H4 (cell line): ENCODE data around the gene PRKCZ. TPM values are rescaled to one million over a fixed set of nuclear protein-coding genes. Genes with fewer than 3 reads are reported as not detected.

Source experiments
- DNase-seq: peaks from one replicate; pipeline ENCODE4 v3.0.0-alpha.2; 2015; ENCODE audit warnings: low spot score
- total RNA-seq: library from RNA; depleted of rRNA; stranded (reverse); fragments of >200 nt; shearing (Covaris generic); gene quantifications from 2 replicates; pipeline ENCODE4 v1.2.3, GENCODE V29; 2014

PRKCZ gene
- total RNA-seq, 1 experiment from 2014 or later = 11.4 TPM

DNA sequence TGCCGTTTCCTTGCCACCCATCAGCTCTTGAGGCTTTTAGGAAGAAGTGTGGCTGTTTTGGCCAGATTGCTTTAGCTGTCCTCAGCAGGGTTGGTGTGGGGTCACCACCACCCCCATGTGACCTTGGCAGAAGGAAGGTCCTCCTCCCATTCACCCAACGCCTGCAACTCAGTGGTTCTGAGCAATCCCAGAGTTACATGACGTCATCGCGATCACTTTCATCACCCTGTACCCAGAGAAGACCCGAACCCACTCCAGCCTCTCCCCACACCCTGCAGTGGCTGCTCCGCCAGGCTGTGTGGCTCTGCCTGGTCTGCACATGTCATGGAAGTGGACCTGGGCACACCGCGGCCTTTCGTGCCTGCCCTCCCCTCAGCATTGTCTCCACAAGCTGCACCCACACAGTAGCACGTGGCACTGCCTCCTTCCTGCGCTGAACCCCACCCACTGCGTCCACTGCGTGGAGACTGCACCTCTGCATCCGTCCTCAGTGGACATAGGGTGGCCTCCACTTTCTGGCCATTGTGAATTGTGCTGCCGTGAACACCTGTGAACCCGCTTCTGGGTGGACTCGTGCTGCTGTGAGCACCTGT, 127.8 kb downstream of the PRKCZ start:
- DNase-seq = no peak

GRCh38 chr1:2178875-2179274, 128.7 kb downstream of the PRKCZ start:
- no peak for DNase-seq

DNA sequence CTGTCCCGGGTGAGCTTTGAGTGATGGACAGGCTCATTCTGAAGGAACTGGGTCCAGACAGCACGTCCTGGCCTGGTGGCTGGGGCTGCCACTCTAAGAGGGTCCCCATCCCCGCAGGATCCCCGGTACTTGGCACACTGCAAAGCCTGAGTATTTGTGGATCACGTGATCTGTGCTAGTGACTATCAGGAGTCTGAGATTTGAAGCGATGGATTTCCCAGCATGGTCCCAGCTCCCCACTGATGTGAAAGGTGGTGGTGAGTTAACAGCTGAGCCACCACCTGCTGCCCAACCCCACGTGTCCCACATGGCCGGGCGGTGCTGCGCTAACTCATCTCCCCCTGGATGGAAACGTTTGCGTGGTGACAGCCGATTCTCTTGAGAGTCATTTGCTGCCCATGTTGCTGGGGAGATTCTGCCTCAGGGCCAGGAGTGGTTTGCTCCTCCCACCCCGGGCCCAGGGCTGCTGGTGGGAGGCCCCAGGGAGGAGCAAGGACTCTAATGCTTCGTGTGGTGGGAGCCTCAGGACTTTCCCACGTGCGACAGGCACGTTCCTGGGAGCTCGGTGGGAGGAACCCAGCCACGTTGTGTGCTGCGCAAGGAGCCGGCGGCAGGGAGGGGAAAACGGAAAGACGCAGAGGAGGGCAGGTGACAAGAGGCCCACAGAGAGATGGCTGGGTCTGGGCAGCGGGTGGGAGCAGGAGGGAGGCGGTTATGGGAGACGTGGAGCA, 129.2 kb downstream of the PRKCZ start:
- no peak for DNase-seq

- DNase-seq = no peak
Measured at GRCh38 chr1:2180297-2181245, 130.4 kb downstream of the PRKCZ start.

- no peak for DNase-seq
Measured at GRCh38 chr1:2181271-2181670, 131.1 kb downstream of the PRKCZ start.

- no peak for DNase-seq
Measured at GRCh38 chr1:2181752-2182151, 131.5 kb downstream of the PRKCZ start.

DNA sequence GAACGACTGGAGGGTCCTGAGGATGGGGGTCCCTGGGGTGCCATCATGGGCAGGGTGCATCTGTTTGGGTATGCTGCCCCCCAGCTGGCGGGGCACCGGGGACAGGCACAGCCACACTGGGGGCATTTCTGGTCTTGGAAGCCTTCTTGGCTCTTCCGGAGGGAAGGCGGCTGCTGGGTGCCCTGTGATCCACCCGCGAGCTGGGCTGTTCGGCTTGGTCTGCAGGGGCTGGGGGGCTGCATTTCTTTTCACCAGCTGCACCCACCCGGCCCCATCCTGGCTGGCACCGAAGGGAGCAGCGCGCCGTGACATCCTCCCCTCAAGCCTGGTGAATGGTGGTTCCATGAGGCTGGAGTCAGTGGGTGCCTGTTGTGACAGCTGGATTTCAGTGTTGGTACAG, 132.2 kb downstream of the PRKCZ start:
- DNase-seq = no peak

DNA sequence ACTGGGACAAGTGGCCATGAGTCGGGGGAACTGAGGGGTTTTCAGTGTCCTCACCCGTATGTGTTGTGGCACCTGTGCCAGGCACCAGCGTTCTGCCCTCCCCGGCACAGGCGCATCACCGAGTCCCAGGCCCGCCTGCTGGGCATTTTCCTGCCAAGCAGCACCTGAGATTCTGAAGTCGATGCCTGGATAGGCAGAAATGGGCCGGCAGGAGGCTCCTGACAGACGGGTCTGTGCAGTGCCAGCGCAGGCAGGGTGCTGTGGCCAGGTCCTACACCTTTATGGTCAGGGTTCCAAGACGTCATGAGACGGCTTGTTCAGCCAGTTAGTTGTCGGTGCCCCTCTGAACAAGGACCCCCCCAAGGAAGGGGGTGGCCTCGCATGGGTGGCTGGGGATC, 133.7 kb downstream of the PRKCZ start:
- DNase-seq = no peak

- DNase-seq = no peak
Measured at GRCh38 chr1:2184531-2184930, 134.3 kb downstream of the PRKCZ start.

- no peak for DNase-seq
Measured at GRCh38 chr1:2184934-2185333, 134.7 kb downstream of the PRKCZ start.

- DNase-seq = no peak
Measured at GRCh38 chr1:2185880-2186855, 136.0 kb downstream of the PRKCZ start.

- no peak for DNase-seq
Measured at GRCh38 chr1:2186901-2187300, 136.7 kb downstream of the PRKCZ start.

DNA sequence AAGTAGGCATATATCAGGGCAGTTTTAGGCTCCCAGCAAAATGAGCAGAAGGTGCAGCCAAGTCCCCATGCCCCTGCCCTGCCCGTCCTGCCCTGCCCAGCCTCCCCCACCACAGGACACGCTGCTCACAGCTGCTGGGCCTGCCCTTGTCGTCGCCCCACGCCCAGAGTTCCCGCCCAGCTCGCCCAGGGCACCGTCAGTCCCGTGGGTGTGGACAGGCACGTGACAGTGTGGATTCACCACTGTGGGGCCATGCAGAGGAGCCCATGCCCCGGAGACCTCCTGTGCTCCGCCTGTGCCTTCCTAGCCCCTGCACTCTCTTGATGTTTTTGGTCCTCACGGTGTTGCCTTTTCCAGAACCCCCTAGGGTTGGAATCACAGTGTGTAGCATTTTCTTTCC, 137.4 kb downstream of the PRKCZ start:
- no peak for DNase-seq

GRCh38 chr1:2188336-2188735, 138.1 kb downstream of the PRKCZ start:
- no peak for DNase-seq

DNA sequence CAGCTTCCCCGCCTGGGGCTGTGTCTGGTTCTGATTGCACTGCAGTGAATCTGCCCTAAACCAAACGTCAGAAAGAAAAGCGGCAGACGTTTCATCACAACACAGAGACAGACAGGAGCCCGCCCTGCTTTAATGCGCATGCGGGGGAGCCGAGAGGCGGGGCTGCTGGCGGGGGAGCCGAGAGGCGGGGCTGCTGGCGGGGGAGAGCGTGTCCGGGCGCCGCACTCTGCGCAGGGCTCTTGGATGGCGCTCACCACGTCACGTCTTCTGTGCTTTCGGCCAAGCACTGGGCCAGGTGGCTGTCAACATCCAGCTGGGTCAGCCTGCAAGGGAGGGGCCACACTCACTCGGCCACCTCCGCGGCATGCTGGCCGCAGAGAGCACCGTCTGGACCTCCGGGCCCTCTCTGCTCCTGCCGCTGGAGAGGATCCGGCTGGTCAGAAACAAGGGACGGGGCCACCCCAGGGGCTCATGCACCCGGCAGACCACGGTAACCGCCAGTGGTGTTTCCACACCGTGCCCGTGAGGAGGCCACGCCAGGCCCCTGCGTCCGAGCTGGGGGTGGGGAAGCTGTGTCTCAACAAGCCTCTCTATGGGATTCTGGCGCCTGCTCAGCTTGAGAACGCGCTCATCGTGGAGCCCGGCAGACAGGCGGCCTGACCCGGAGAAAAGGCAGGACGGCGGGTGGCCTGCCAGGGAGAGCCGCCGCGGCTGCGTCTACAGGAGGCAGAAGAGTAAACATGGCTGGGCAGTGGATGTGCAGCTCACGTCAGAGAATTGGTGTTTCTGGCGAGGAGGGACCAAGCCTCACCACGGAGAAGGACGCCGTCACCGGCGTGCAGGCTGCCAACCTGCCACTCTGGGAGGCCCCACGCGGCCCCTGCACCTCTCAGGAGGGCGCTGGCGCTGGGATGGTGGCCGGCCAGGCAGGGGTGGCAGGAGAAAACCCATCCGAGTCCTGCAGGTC, 139.5 kb downstream of the PRKCZ start:
- peak; percentile 88 for DNase-seq

- no peak for DNase-seq
Measured at GRCh38 chr1:2190491-2190976, 140.3 kb downstream of the PRKCZ start.

- no peak for DNase-seq
Measured at GRCh38 chr1:2192031-2192995, 142.1 kb downstream of the PRKCZ start.

DNA sequence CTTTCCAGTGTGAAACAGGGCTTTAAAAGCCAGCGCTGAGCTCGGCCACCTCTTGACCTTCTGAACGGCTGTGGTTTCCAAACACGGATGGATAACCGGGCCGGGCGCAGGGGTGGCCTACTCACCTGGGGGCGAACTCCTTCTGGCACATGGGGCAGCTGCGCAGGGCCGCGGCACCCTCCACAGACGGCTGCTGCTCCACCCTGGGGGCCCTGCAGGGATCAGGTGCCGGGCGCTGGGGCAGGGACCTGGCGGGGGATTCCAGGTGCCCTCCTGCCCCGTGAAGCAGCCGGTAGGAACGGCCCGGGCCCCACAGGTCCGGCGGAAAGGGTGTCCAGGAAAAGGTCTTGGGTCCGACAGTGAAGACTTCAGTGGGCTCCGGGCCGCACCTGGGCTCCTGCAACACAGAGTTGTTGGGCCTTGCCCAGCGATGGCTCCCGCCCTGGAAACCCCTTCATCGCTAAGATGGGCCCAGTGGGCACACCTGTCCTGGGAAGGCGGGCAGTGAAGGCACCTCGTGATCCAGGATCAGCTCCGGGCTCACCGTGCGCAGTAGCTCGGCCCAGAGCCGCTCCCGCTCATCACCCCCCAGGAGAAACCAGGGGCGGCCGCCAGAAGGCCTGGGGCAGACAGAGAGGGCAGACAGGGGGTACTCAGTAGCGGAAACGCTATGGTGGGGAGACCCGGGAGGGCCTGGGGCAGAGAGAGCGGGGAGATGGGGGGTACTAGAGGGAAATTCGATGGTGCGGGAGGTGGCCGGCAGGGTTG, 143.5 kb downstream of the PRKCZ start:
- DNase-seq = no peak
